Stimulated activated CD8-positive, alpha-beta memory T cell treated with anti-CD3 and anti-CD28 coated beads, Interleukin-4, amount 100 ng/mL, for 48 hours (primary cell): Measurements from ENCODE around the gene FBXW11.

Source experiments
- DNase-seq: peaks from one replicate; pipeline ENCODE4 v3.0.0-alpha.2; 2020

The FBXW11 gene

GRCh38 chr5:171838066-171838465, 168.4 kb downstream of the FBXW11 start:
- no peak for DNase-seq

GRCh38 chr5:171837522-171837921, 168.9 kb downstream of the FBXW11 start:
- DNase-seq, result no peak

GRCh38 chr5:171835066-171835465, 171.4 kb downstream of the FBXW11 start:
- no peak for DNase-seq

DNA sequence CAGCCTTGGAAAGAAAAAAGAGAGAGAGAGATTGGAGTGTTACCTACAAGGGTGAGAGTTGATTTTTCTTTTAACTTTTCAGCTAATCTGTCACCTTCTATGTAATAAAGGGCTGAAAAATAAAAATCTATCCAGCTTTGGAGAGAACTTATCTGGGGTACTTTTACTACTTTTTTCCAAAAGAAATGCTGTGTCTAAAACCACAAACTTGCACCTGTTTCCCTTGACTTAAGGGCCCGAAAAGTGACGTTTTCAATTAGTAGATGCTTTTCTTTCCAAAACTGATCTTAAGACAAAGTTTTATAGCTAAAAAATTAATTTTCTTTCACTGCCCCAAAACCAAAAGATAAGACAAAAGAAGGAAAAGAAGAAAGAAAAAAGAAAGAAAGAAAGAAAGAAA, 172.0 kb downstream of the FBXW11 start:
- no peak for DNase-seq

- no peak for DNase-seq
These were observed 173.7 kb downstream of the FBXW11 start for GRCh38 chr5:171832775-171833174.

- no peak for DNase-seq
These were observed 175.8 kb downstream of the FBXW11 start for GRCh38 chr5:171830686-171831085.

- DNase-seq, result no peak
These were observed 179.3 kb downstream of the FBXW11 start for GRCh38 chr5:171827162-171827561.

GRCh38 chr5:171826132-171826531, 180.3 kb downstream of the FBXW11 start:
- no peak for DNase-seq

GRCh38 chr5:171825051-171825450, 181.4 kb downstream of the FBXW11 start:
- no peak for DNase-seq

GRCh38 chr5:171823269-171823668, 183.2 kb downstream of the FBXW11 start:
- no peak for DNase-seq

DNA sequence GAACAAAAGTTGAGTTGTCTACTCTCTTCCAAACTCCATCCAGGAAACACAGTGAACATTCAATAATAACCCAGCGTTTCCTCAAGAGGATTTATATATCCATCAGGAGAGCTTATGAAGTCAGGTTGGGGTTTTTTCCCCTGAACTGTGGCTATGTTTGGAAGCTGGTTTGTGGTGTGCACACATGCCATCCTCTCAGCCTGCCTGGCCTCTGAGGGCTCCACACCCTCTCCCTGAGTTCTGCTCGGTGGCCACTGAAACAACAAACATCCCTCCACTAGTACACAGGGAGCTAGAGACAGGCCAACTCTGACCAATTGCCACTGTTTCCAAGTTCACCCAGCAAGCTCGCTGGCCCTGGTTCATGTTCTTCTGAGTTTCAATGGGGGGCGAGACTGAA, 185.2 kb downstream of the FBXW11 start:
- no peak for DNase-seq

- DNase-seq, result no peak
These were observed 185.9 kb downstream of the FBXW11 start for GRCh38 chr5:171820561-171820960.

GRCh38 chr5:171816666-171817065, 189.8 kb downstream of the FBXW11 start:
- DNase-seq, result no peak

- no peak for DNase-seq
These were observed 192.5 kb downstream of the FBXW11 start for GRCh38 chr5:171813813-171814490.

- DNase-seq, result no peak
These were observed 193.2 kb downstream of the FBXW11 start for GRCh38 chr5:171813270-171813669.
